Hematopoietic multipotent progenitor cell treated with erythropoietin and hydrocortisone succinate and interleukin-3 and kit ligand, for 17 days (in vitro differentiated cells): ENCODE measurements around the gene SMAD9.
"Not testable (repeated sequence)": the region's sequence is repeated elsewhere in the genome, so short reads cannot be mapped to it uniquely, and the experiment has no call there.

Experiments used
- DNase-seq: peaks from one replicate; pipeline ENCODE4 v3.0.0-alpha.2; 2015; ENCODE audit warnings: low spot score

The SMAD9 gene

GRCh38 chr13:36910545-36910944 lies 9.5 kb downstream of the SMAD9 start:
- DNase-seq: no peak

- DNase-seq: no peak
Observed at GRCh38 chr13:36907821-36908220, 12.2 kb downstream of the SMAD9 start.

GRCh38 chr13:36907266-36907665 lies 12.8 kb downstream of the SMAD9 start:
- DNase-seq: no peak

GRCh38 chr13:36905944-36906343 lies 14.1 kb downstream of the SMAD9 start:
- no peak for DNase-seq

GRCh38 chr13:36903925-36904595 lies 16.0 kb downstream of the SMAD9 start:
- DNase-seq: no peak

- DNase-seq: no peak
Observed at GRCh38 chr13:36897054-36897616, 22.9 kb downstream of the SMAD9 start.

- no peak for DNase-seq
Observed at GRCh38 chr13:36891752-36892151, 28.3 kb downstream of the SMAD9 start.

- no peak for DNase-seq
Observed at GRCh38 chr13:36888645-36889044, 31.4 kb downstream of the SMAD9 start.

- no peak for DNase-seq
Observed at GRCh38 chr13:36887758-36888521, 32.1 kb downstream of the SMAD9 start.

- no peak for DNase-seq
Observed at GRCh38 chr13:36885901-36886300, 34.1 kb downstream of the SMAD9 start.

- no peak for DNase-seq
Observed at GRCh38 chr13:36884235-36884634, 35.8 kb downstream of the SMAD9 start.

GRCh38 chr13:36883824-36884223 lies 36.2 kb downstream of the SMAD9 start:
- DNase-seq: no peak

GRCh38 chr13:36883392-36883791 lies 36.6 kb downstream of the SMAD9 start:
- DNase-seq: not testable (repeated sequence)

- no peak for DNase-seq
Observed at GRCh38 chr13:36882829-36883390, 37.1 kb downstream of the SMAD9 start.

GRCh38 chr13:36880961-36881360 lies 39.1 kb downstream of the SMAD9 start:
- no peak for DNase-seq

- no peak for DNase-seq
Observed at GRCh38 chr13:36879218-36879938, 40.7 kb downstream of the SMAD9 start.

- DNase-seq: no peak
Observed at GRCh38 chr13:36875961-36876360, 44.1 kb downstream of the SMAD9 start.

- DNase-seq: no peak
Observed at GRCh38 chr13:36875431-36875830, 44.6 kb downstream of the SMAD9 start.

GRCh38 chr13:36872621-36873020 lies 47.4 kb downstream of the SMAD9 start:
- DNase-seq: no peak

- DNase-seq: no peak
Observed at GRCh38 chr13:36870050-36870692, 49.9 kb downstream of the SMAD9 start.

GRCh38 chr13:36866232-36866631 lies 53.8 kb downstream of the SMAD9 start:
- DNase-seq: no peak

GRCh38 chr13:36865265-36865664 lies 54.8 kb downstream of the SMAD9 start:
- no peak for DNase-seq
